Right cardiac atrium (tissue), 5 donors: ENCODE measurements around the gene FXYD3. TPM values are rescaled to one million over a fixed set of nuclear protein-coding genes. Genes with fewer than 3 reads are reported as not detected.

Experiments used
- ATAC-seq, 2 donors: fragments of 200-7000 bp; cut with Tn5 transposase; one replicate each; pipeline versions ENCODE4 v1.8.0 to v1.9.1; 2020; ENCODE audit warnings: moderate library complexity in 2 of 2, mild to moderate bottlenecking in 1 of 2
- DNase-seq, 3 donors: peaks; one replicate each; pipeline ENCODE4 v3.0.0-alpha.2; 2020
- H3K27ac ChIP-seq: one replicate; pipeline ENCODE4 v1.5.1; 2013; ENCODE audit warnings: mild to moderate bottlenecking, low read length, control low read depth, moderate library complexity
- H3K27me3 ChIP-seq: one replicate; pipeline ENCODE4 v1.6.1; 2013; ENCODE audit not compliant: control insufficient read depth, insufficient read depth
- H3K4me1 ChIP-seq: one replicate; pipeline ENCODE4 v1.6.1; 2013; ENCODE audit warnings: low read length; ENCODE audit not compliant: control insufficient read depth, insufficient read depth
- H3K4me3 ChIP-seq: one replicate; pipeline ENCODE4 v1.5.1; 2013; ENCODE audit warnings: low read length, control low read depth
- H3K9me3 ChIP-seq: one replicate; pipeline ENCODE4 v1.6.1; 2013; ENCODE audit warnings: low read length; ENCODE audit not compliant: control insufficient read depth
- WGBS: extraction: QIAGEN DNeasy Blood & Tissue Kit; methylation state at CpG from one replicate; pipeline ENCODE4 v1.1.7; 2013; 5-methylcytosine and 5-hydroxymethylcytosine counted together
- intact Hi-C, 4 donors: fragments of 100-400 bp; cut with DNase I; formaldehyde crosslinking; loops; one replicate each; pipeline versions ENCODE4 v1.11.0 to v1.14.0; 2022 to 2023
- polyA plus RNA-seq: library from polyadenylated mRNA; stranded (reverse); fragments of 200-250 nt; gene quantifications from one replicate; pipeline ENCODE4 v1.2.3, GENCODE V29; 2013
- total RNA-seq, 4 donors: library from RNA; stranded (reverse); fragmentation: NEBNext Ultra II Directional; extraction: Animal tissue kit (Norgen Biotek cat#: 25700); gene quantifications; one replicate each; pipeline ENCODE4 v1.2.1, GENCODE V29; 2021
- donor health status: healthy with polysubstance abuse.
- donor health status: DM: no; HTN: yes; CAD: no.
- donor health status: DM: no; HTN: no; CAD: no.
- donor health status: DM: no; HTN: yes; CAD: no; lungs with severe emphysema.
- donor health status: DM: yes; HTN: yes; CAD: no.

FXYD3 gene
- total and polyA plus RNA-seq, 5 donors: 2.2 to 5.7 (median 4.8) TPM

DNA sequence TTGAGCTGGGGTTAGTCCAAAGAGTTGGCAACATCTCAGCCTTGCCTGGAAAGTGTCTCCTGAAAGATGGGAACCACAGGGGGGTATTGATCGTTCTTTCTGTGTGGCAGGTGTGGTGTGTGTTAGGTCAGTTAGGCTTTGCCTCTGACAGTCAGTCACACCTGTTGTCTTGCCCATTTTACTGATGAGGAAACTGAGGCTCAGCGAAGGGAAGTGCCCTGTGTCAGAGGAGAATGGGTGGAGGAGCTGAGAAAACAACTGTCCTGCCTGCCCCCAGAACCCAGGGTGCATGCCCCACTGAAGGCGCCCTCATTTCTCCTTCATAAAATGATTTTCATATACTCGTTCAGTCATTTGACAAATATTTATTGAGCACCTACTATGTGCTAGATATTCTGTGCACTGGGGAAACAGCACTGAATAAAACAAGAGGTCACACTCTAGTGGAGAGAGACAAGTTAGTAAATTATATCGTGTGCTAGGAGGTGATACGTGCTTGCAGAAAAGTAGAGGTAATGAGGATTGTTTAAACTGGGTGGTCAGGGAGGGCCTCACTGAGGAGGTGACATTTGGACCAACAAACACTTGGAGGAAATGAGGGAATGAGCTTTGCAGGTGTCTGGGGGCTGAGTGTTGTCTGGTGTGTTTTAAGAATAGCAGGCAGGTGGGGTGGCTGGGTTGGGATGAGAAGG, 40.5 kb downstream of the FXYD3 start:
- H3K27me3 ChIP-seq: no peaks in the 10 kb centered on the region

DNA sequence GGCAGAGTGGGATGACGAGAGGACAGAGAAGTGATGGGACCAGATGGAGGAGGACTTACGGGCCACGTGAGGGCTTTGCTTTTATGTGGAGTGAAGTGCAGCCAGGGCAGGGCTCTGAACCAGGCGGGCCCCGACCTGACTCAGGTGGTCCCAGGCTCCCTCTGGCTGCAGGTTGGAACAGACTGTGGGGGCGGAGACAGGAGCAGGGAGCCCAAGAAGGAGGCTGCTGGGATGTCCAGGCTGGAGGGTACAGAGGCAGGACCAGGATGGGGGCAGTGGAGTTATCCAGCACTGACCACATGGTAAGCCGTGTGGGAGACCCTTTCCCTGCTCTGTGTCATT, 41.0 kb downstream of the FXYD3 start:
- Histone ChIP-seq H3K27me3 (no peaks in the 10 kb centered on the region), H3K4me1 (no peaks in the 10 kb centered on the region), H3K27ac (no peak overlapping the region), H3K4me3 (no peak overlapping the region), H3K9me3 (no peaks in the 10 kb centered on the region)
- DNase-seq: no peak
- 84% methylated on average over 7 of the region's 7 CpGs for WGBS
- no peak for ATAC-seq
- intact Hi-C loops: loop anchor here in 1 of 4 donors (10.0 kb wide), 1 partner anchor 98 kb away; no protein-coding TSS in a partner anchor

More for the DNA sequence above, 40.5 kb downstream of the FXYD3 start:
- intact Hi-C loops: loop anchor here in 1 of 4 donors (10.0 kb wide), 1 partner anchor 99 kb away; no protein-coding TSS in a partner anchor
- Histone ChIP-seq H3K27ac (no peak overlapping the region), H3K9me3 (no peaks in the 10 kb centered on the region), H3K4me1 (no peaks in the 10 kb centered on the region), H3K4me3 (no peak overlapping the region)
- no peak for DNase-seq
- ATAC-seq: no peak
- 89% methylated on average over 6 of the region's 6 CpGs for WGBS

DNA sequence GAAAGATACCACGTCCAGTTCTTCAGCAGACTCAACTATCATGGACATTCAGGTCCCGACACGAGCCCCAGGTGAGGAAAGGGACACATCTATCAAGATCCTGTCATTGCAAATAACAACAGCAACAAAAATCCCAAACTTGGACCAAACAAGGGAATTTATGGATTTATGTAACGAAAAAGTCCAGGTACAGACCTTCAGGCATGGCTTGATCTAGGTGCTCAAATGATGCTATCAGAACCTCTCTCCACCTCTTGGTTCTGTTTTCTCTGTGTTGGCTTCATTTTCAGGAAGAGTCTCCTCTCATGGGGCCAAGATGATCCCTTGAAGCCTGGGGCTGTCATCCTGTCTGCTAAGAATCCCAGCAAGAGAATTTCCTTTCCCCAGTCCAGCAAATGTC, 41.8 kb downstream of the FXYD3 start:
- Histone ChIP-seq H3K4me3 (no peak overlapping the region), H3K9me3 (peaks cover 1% of the 10 kb centered on the region), H3K27me3 (no peaks in the 10 kb centered on the region), H3K4me1 (no peaks in the 10 kb centered on the region), H3K27ac (no peak overlapping the region)
- DNase-seq (no peak), ATAC-seq (no peak)
- WGBS: 96% methylated on average over 4 of the region's 4 CpGs
- intact Hi-C loops: loop anchor here in 1 of 4 donors (10.0 kb wide), 1 partner anchor 97 kb away; no protein-coding TSS in a partner anchor

DNA sequence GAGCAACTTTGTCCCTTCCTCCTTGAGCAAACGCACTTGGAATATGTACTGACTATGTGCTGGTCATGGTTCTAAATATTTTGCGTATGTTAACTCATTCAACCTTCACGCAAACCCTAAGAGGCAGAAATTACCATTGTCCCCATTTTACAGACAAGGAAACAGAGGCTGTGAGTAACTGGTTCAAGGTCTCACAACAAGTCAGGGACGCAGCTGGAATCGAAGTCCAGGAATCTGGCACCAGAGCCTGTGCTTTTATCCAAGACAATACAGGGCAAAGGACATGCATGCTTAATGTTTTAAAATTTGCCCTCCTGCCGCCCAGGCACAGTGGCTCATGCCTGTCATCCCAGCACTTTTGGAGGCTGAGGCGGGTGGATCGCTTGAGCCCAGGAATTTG, 44.0 kb downstream of the FXYD3 start:
- peaks cover 1% of the 10 kb centered on the region for H3K9me3 ChIP-seq
- 91% methylated on average over 8 of the region's 8 CpGs for WGBS
- DNase-seq: no peak
- no peaks in the 10 kb centered on the region for H3K4me1 ChIP-seq
- no peaks in the 10 kb centered on the region for H3K27me3 ChIP-seq
- no peak overlapping the region for H3K27ac ChIP-seq
- no peak overlapping the region for H3K4me3 ChIP-seq
- ATAC-seq: no peak
- intact Hi-C loops: loop anchor here in 1 of 4 donors (10.0 kb wide), 1 partner anchor 95 kb away; no protein-coding TSS in a partner anchor

DNA sequence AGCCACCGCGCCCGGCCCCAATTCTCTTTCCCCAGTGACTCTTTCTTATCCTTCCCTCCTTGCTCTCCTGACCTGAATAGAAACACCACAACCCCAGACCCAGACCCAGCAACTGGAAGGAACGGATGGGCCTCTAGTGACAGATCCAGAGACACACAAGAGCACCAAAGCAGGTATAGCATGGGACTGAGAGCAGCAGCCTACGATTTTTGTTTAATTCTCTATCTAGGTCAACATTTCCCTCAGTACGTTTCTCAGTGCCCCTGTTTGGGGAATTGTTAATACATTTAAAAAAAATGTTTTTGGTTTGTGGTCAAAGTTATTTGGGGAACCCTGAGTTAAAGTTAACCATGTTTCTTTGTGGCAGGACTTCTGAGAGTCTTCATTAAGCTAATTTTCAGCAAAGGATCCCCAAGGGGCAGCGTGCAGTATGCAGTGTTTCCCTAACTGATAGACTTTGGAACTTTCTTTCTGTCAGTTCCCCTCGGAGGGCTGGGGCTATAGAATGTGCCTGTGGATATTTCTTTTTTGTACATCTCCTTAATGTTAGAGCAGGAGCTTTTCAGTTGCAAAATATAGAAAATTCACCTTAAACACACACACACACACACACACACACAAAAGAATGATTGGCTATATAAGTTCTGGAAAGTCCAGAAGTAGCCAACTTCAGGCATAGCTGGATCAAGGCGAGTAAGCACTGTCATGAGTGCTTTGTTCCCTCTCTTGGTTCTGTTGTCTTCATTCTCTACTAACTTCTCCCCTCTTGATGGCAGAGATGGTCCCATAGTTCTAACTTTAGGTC, 45.2 kb downstream of the FXYD3 start:
- intact Hi-C loops: no loop called here
- ATAC-seq: no peak
- Histone ChIP-seq H3K27ac (no peak overlapping the region), H3K4me1 (no peaks in the 10 kb centered on the region), H3K27me3 (no peaks in the 10 kb centered on the region), H3K4me3 (no peak overlapping the region), H3K9me3 (peaks cover 1% of the 10 kb centered on the region)
- no peak for DNase-seq
- WGBS: 92% methylated on average over 9 of the region's 9 CpGs

DNA sequence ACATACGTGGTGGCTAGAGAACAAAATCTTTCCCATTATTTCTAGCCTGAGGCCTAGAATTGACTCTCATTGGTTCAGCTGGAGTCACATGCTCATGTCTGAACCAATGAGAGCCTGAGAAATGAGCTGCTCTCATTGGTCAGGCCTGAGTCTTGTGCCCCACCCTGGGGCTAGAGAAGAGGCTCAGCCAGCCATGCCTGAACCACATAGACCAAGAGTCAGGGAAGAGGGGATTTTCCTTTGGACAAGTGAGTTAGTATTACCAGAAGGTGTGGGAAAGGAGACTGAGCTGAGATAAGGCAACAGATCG, 45.8 kb downstream of the FXYD3 start:
- DNase-seq (no peak), ATAC-seq (no peak)
- Histone ChIP-seq H3K4me3 (no peak overlapping the region), H3K27me3 (no peaks in the 10 kb centered on the region), H3K9me3 (peaks cover 1% of the 10 kb centered on the region), H3K27ac (no peak overlapping the region), H3K4me1 (no peaks in the 10 kb centered on the region)
- intact Hi-C loops: no loop called here
- 94% methylated on average over 2 of the region's 2 CpGs for WGBS

DNA sequence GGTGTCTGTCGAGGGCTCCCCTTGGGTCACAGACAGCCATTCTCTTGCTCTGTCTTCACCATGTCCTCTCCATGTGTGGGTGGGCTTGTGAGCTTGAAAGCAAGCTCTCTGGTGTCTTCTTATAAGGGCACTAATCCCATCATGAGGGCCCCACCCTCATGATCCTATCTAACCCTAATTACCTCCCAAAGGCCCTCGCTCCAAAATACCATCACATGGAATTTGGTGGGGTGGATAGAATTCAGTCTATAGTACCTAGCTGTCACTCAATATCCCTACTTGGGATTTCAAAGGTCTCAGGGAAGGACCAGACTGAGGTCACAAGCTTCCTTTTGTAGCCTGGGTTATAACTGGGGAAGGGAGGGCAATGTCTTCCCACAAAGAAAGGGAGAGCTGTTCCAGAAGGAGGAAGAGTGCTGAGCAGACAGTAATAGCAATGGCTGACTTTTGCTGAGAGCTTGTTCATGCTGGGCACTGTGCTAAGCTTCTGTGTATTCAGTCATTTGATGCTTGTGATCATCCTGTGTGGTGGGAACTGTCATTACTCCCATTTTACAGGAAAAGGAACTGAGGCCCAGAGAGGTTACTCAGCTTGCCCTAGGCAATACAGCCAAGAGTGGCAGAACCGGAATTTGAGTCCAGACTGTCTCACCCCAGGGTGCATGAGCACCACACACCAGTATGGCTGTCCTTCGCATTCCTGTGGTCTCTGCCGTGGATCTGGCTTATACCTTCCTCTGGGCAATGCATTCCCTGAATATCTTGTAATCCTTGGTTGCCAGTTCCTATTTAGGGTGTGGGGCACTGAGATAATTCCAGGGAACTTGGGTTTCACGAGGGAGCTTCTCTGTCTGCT, 47.1 kb downstream of the FXYD3 start:
- Histone ChIP-seq H3K9me3 (peaks cover 3% of the 10 kb centered on the region), H3K4me1 (no peaks in the 10 kb centered on the region), H3K4me3 (no peak overlapping the region), H3K27me3 (no peaks in the 10 kb centered on the region), H3K27ac (no peak overlapping the region)
- 78% methylated on average over 6 of the region's 6 CpGs for WGBS
- ATAC-seq (no peak), DNase-seq (no peak)
- intact Hi-C loops: no loop called here

DNA sequence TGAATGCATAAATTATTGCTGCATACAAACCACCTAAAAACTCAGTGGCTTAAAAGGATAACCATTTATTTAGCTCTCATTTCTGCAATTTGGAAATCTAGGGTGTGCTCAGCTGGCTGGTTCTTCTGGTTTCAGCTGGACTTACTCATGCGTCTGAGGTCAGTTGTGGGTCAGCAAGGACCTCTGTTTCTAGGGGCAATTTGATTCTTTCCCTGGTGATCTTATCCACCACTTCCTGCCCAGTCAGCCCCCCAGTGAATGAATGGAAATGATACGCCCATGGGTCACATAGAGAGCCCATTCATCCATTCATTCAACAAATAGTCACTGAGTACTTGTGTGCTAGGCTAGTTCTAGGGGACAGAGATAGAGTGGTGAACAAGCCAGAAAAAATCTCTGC, 48.8 kb downstream of the FXYD3 start:
- Histone ChIP-seq H3K27me3 (no peaks in the 10 kb centered on the region), H3K9me3 (peaks cover 3% of the 10 kb centered on the region), H3K4me1 (no peaks in the 10 kb centered on the region), H3K27ac (no peak overlapping the region), H3K4me3 (no peak overlapping the region)
- WGBS: 42% methylated on average over 2 of the region's 2 CpGs
- ATAC-seq (no peak), DNase-seq (no peak)
- intact Hi-C loops: no loop called here

DNA sequence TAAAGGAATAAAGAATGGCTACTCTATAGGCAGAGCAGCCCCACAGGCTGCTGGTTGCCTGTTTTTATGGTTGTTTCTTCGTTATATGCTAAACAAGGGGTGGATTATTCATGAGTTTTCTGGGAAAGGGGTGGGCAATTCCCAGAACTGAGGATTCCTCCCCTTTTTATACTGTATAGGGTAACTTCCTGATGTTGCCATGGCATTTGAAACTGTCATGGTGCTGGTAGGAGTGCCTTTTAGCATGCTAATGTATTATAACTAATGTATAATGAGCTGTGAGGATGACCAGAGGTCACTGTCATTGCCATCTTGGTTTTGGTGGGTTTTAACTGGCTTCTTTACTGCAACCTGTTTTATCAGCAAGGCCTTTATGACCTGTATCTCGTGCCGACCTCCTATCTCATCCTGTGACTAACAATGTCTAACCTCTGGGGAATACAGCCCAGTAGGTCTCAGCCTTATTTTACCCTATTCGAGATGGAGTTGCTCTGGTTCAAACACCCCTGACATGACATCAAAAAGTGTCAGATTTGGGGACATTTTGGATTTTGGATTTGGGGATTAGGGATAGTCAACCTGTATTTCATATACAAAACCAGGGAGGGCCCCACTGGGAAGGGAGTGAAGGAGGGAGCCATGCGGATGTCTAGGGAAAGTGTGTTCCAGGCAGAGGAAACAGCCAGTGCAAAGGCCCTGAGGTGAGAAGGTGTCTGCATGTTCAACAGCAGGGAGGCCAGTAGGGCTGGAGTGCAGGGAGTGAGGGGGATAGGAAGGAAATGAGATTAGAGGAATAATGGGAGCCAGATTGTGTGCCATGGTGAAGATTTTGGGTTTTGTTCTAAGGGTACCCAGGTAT, 49.8 kb downstream of the FXYD3 start:
- H3K9me3 ChIP-seq: peaks cover 3% of the 10 kb centered on the region
- intact Hi-C loops: no loop called here
- ATAC-seq (no peak), DNase-seq (no peak)
- H3K27me3 ChIP-seq: no peaks in the 10 kb centered on the region
- no peaks in the 10 kb centered on the region for H3K4me1 ChIP-seq
- H3K27ac ChIP-seq: no peak overlapping the region
- WGBS: 56% methylated on average over 5 of the region's 5 CpGs
- no peak overlapping the region for H3K4me3 ChIP-seq
